Cardiac fibroblast (primary cell): ENCODE results near the gene SOX3.

Source experiments
- DNase-seq, 2 donors: peaks; one replicate each; pipeline versions ENCODE4 v3.0.0 to v3.0.0-alpha.2; 2010; ENCODE audit warnings: low read depth in 2 of 2
- H3K4me3 ChIP-seq, 2 donors: replicated peaks in 1 of 2; 1 replicate in 1 of 2; 2 replicates in 1 of 2; pipeline ENCODE4 v1.5.1; 2011; ENCODE audit warnings: low read depth in 2 of 2, low read length in 2 of 2, mild to moderate bottlenecking in 2 of 2, moderate library complexity in 1 of 2
- CTCF ChIP-seq: IDR thresholded peaks from one replicate; pipeline ENCODE4 v1.5.1; 2011; ENCODE audit warnings: low read depth, mild to moderate bottlenecking, low read length, inconsistent platforms

Gene SOX3

GRCh38 chrX:140510895-140511295 lies 6.0 kb upstream of the SOX3 start:
- DNase-seq: no peak
- H3K4me3 ChIP-seq: no peak overlapping the region
- TF ChIP-seq CTCF: no peak

GRCh38 chrX:140510306-140510676 lies 5.4 kb upstream of the SOX3 start:
- DNase-seq: no peak
- no peak overlapping the region for H3K4me3 ChIP-seq
- no peak for TF ChIP-seq CTCF

GRCh38 chrX:140509468-140510305 lies 4.8 kb upstream of the SOX3 start:
- H3K4me3 ChIP-seq: no peak overlapping the region
- TF ChIP-seq CTCF: no peak
- DNase-seq: no peak

- H3K4me3 ChIP-seq: no peak overlapping the region
- TF ChIP-seq CTCF: no peak
- no peak for DNase-seq
Measured at GRCh38 chrX:140508958-140509357, 4.1 kb upstream of the SOX3 start.

DNA sequence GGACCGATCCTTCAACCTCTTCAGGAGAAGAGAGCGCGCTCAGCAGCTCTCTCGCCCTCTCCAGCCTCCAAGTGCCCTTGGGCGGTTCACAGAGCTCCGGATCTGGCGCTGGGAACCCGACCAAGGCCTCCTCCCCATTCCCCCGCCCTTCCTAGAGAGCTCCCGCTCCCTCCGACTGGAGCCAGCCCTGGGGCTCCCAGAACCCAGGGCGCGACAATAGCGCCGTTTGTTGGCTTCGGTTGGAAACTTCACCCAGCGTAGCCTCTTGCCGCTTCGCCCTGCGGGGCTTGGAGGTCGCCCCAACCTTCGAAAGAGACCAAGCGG lies 3.1 kb upstream of the SOX3 start:
- no peak for DNase-seq
- H3K4me3 ChIP-seq: no peak overlapping the region
- no peak for TF ChIP-seq CTCF

- no peak overlapping the region for H3K4me3 ChIP-seq
- no peak for DNase-seq
- TF ChIP-seq CTCF: no peak
Measured at GRCh38 chrX:140507223-140507981, 2.5 kb upstream of the SOX3 start.
